Liver (tissue), 9 donors: ENCODE measurements around the gene SLC20A1. TPM values are rescaled to one million over a fixed set of nuclear protein-coding genes. Genes with fewer than 3 reads are reported as not detected.

Experiments
- DNase-seq: peaks from one replicate; pipeline ENCODE4 v3.0.0-alpha.2; 2017; ENCODE audit warnings: low spot score
- H3K27ac ChIP-seq, 2 donors: one replicate each; pipeline ENCODE4 v1.7.0; 2013; ENCODE audit warnings: inconsistent platforms in 2 of 2, low read length in 2 of 2, control low read depth in 1 of 2, low read depth in 1 of 2, mild to moderate bottlenecking in 1 of 2
- H3K27me3 ChIP-seq, 4 donors: one replicate each; pipeline versions ENCODE4 v1.6.1 to v1.7.0; 2013; ENCODE audit warnings: low read length in 3 of 4, inconsistent platforms in 1 of 4, mild to moderate bottlenecking in 1 of 4, moderate library complexity in 1 of 4; ENCODE audit not compliant: control insufficient read depth in 4 of 4, insufficient read depth in 4 of 4
- H3K36me3 ChIP-seq, 4 donors: one replicate each; pipeline versions ENCODE4 v1.6.1 to v1.7.0; 2013; ENCODE audit warnings: low read length in 3 of 4, mild to moderate bottlenecking in 3 of 4, low read depth in 1 of 4, moderate library complexity in 1 of 4; ENCODE audit not compliant: control insufficient read depth in 4 of 4, insufficient read depth in 3 of 4
- H3K4me1 ChIP-seq, 4 donors: one replicate each; pipeline versions ENCODE4 v1.6.1 to v1.7.0; 2013; ENCODE audit warnings: low read length in 3 of 4, mild to moderate bottlenecking in 3 of 4, moderate library complexity in 1 of 4; ENCODE audit not compliant: control insufficient read depth in 4 of 4, insufficient read depth in 4 of 4
- H3K4me3 ChIP-seq, 3 donors: one replicate each; pipeline versions ENCODE4 v1.6.1 to v1.7.0; 2013; ENCODE audit warnings: low read length in 3 of 3, control low read depth in 1 of 3, low read depth in 1 of 3, mild to moderate bottlenecking in 1 of 3
- H3K9ac ChIP-seq, 2 donors: one replicate each; pipeline ENCODE4 v1.7.0; 2013; ENCODE audit warnings: low read length in 2 of 2, mild to moderate bottlenecking in 2 of 2, moderate library complexity in 2 of 2, control low read depth in 1 of 2, low read depth in 1 of 2
- H3K9me3 ChIP-seq, 4 donors: one replicate each; pipeline versions ENCODE4 v1.6.1 to v1.7.0; 2013; ENCODE audit warnings: low read length in 3 of 4; ENCODE audit not compliant: control insufficient read depth in 4 of 4
- ATF3 ChIP-seq: IDR thresholded peaks from 2 replicates; pipeline ENCODE4 v1.6.1; 2016; ENCODE audit warnings: antibody characterized with exemption
- CTCF ChIP-seq: fragments of 150-350 bp; IDR thresholded peaks from 2 replicates; pipeline ENCODE4 v1.5.1; 2017; ENCODE audit warnings: improper control_type of control experiment, low read depth, low read length; ENCODE audit not compliant: missing input control
- EGR1 ChIP-seq, 2 donors: IDR thresholded peaks; 2 replicates each; pipeline ENCODE4 v1.6.1; 2016 to 2018; ENCODE audit warnings: antibody characterized with exemption in 2 of 2, low read depth in 2 of 2
- FOXA1 ChIP-seq: IDR thresholded peaks from 2 replicates; pipeline ENCODE4 v1.6.1; 2016; ENCODE audit warnings: antibody characterized with exemption
- HNF4A ChIP-seq, 2 donors: conservative IDR thresholded peaks; 2 replicates each; pipeline ENCODE4 v1.6.1; 2016; ENCODE audit warnings: antibody characterized with exemption in 2 of 2, mild to moderate bottlenecking in 2 of 2
- JUND ChIP-seq, 2 donors: IDR thresholded peaks; 2 replicates each; pipeline ENCODE4 v1.6.1; 2016; ENCODE audit warnings: antibody characterized with exemption in 2 of 2
- MAX ChIP-seq: IDR thresholded peaks from 2 replicates; pipeline ENCODE4 v1.6.1; 2016; ENCODE audit warnings: antibody characterized with exemption
- NR2F2 ChIP-seq: IDR thresholded peaks from 2 replicates; pipeline ENCODE4 v1.6.1; 2016; ENCODE audit warnings: antibody characterized with exemption
- RAD21 ChIP-seq, 2 donors: IDR thresholded peaks; 2 replicates each; pipeline ENCODE4 v1.6.1; 2016; ENCODE audit warnings: antibody characterized with exemption in 2 of 2, mild to moderate bottlenecking in 2 of 2
- RXRA ChIP-seq, 2 donors: IDR thresholded peaks; 2 replicates each; pipeline ENCODE4 v1.6.1; 2017 to 2018; ENCODE audit warnings: antibody characterized with exemption in 2 of 2, mild to moderate bottlenecking in 1 of 2
- ZBTB33 ChIP-seq: IDR thresholded peaks from 2 replicates; pipeline ENCODE4 v1.6.1; 2016; ENCODE audit warnings: antibody characterized with exemption
- WGBS: extraction: QIAGEN DNeasy Blood & Tissue Kit; methylation state at CpG from one replicate; pipeline ENCODE4 v1.1.7; 2013; 5-methylcytosine and 5-hydroxymethylcytosine counted together
- polyA plus RNA-seq, 2 donors: library from polyadenylated mRNA; stranded (reverse) in 1 of 2; unstranded in 1 of 2; fragments of 200-250 nt in 1 of 2; fragments of >200 nt in 1 of 2; fragmentation: Nextera tagmentation in 1 of 2; extraction: Ambion mirVana in 1 of 2; gene quantifications; one replicate each; pipeline versions ENCODE4 v1.2.1 to v1.2.3, GENCODE V29; 2013 to 2015
- total RNA-seq, 2 donors: library from RNA; depleted of rRNA; stranded (reverse); fragments of >200 nt; gene quantifications; one replicate each; pipeline ENCODE4 v1.2.3, GENCODE V29; 2014
- donor health status: healthy.
- donor health status: healthy.
- donor health status: healthy.
- donor health status: healthy.
- donor health status: healthy.

The SLC20A1 gene
- total and polyA plus RNA-seq, 4 donors, result 15.3 to 56.9 (median 20.0) TPM

GRCh38 chr2:112712465-112712864, 66.7 kb downstream of the SLC20A1 start:
- no peaks in the 10 kb centered on the region for H3K27me3 ChIP-seq
- H3K27ac ChIP-seq, result no peak overlapping the region
- 87% methylated on average over 3 of the region's 3 CpGs for WGBS
- H3K36me3 ChIP-seq, result no peaks in the 10 kb centered on the region
- no peak for DNase-seq
- no peak overlapping the region for H3K4me3 ChIP-seq
- no peak overlapping the region for H3K9ac ChIP-seq
- H3K9me3 ChIP-seq, result no peaks in the 10 kb centered on the region
- H3K4me1 ChIP-seq, result no peaks in the 10 kb centered on the region
- no peak for TF ChIP-seq EGR1 (IDR thresholded peaks at IDR 0.05; ENCODE audit: low read depth in 2 of 2)
- TF ChIP-seq NR2F2, result no peak
- TF ChIP-seq HNF4A (conservative IDR thresholded peaks at IDR 0.05), result no peak
- no peak for TF ChIP-seq RAD21 (IDR thresholded peaks at IDR 0.05)
- TF ChIP-seq ATF3, result no peak
- no peak for TF ChIP-seq RXRA (IDR thresholded peaks at IDR 0.05)
- no peak for TF ChIP-seq FOXA1
- TF ChIP-seq ZBTB33, result no peak
- TF ChIP-seq JUND (IDR thresholded peaks at IDR 0.05), result no peak
- no peak for TF ChIP-seq MAX

GRCh38 chr2:112712903-112713584, 67.3 kb downstream of the SLC20A1 start:
- H3K4me3 ChIP-seq, result no peak overlapping the region
- no peak overlapping the region for H3K9ac ChIP-seq
- no peaks in the 10 kb centered on the region for H3K4me1 ChIP-seq
- whole genome bisulfite sequencing, result 68% methylated on average over 17 of the region's 17 CpGs
- H3K27me3 ChIP-seq, result no peaks in the 10 kb centered on the region
- DNase-seq, result no peak
- TF ChIP-seq RAD21 (IDR thresholded peaks at IDR 0.05), result no peak
- TF ChIP-seq ZBTB33, result no peak
- no peak for TF ChIP-seq CTCF
- no peaks in the 10 kb centered on the region for H3K36me3 ChIP-seq
- no peaks in the 10 kb centered on the region for H3K9me3 ChIP-seq
- H3K27ac ChIP-seq, result no peak overlapping the region

Other genes starting within 250 kb of the SLC20A1 start
- 10 to 100 TPM in 1 of 2 donors, 1 to 10 TPM in 1; 7.2 to 20.6 TPM for gene RGPD8, start 212.3 kb upstream of the SLC20A1 start, total RNA-seq
- gene RGPD8, start 212.3 kb upstream of the SLC20A1 start, polyA plus RNA-seq, result 1 to 10 TPM; 1.5 to 1.7 TPM
- gene TTL, start 163.8 kb upstream of the SLC20A1 start, total RNA-seq, result 1 to 10 TPM; 7.2 to 9.5 TPM
- 1 to 10 TPM; 3.6 to 7.0 TPM for gene TTL, start 163.8 kb upstream of the SLC20A1 start, polyA plus RNA-seq
- 10 to 100 TPM; 13.1 to 23.8 TPM for gene POLR1B, start 103.5 kb upstream of the SLC20A1 start, total RNA-seq
- 1 to 10 TPM; 6.5 to 8.5 TPM for gene POLR1B, start 103.5 kb upstream of the SLC20A1 start, polyA plus RNA-seq
- gene CHCHD5, start 61.3 kb upstream of the SLC20A1 start, total RNA-seq, result 1 to 10 TPM; 5.0 to 5.8 TPM
- 10 to 100 TPM; 36.6 to 59.9 TPM for gene CHCHD5, start 61.3 kb upstream of the SLC20A1 start, polyA plus RNA-seq
- 1 to 10 TPM in 1 of 2 donors, not detected in 1; 1.2 TPM for gene NT5DC4, start 75.1 kb downstream of the SLC20A1 start, total RNA-seq
- not detected for gene NT5DC4, start 75.1 kb downstream of the SLC20A1 start, polyA plus RNA-seq
- gene CKAP2L, start 118.7 kb downstream of the SLC20A1 start, total RNA-seq, result 10 to 100 TPM in 1 of 2 donors, not detected in 1; 15.9 TPM
- under 1 TPM; 0.19 to 0.91 TPM for gene CKAP2L, start 118.7 kb downstream of the SLC20A1 start, polyA plus RNA-seq
- gene IL1A, start 138.6 kb downstream of the SLC20A1 start, total RNA-seq, result under 1 TPM in 1 of 2 donors, not detected in 1; 0.05 TPM
- gene IL1A, start 138.6 kb downstream of the SLC20A1 start, polyA plus RNA-seq, result not detected
- 1 to 10 TPM; 1.0 to 3.1 TPM for gene IL1B, start 190.8 kb downstream of the SLC20A1 start, total RNA-seq
- gene IL1B, start 190.8 kb downstream of the SLC20A1 start, polyA plus RNA-seq, result under 1 TPM; 0.25 to 0.51 TPM